Subcutaneous adipose tissue (tissue), 4 donors: ENCODE measurements around the gene POU6F2. TPM values are rescaled to one million over a fixed set of nuclear protein-coding genes. Genes with fewer than 3 reads are reported as not detected.

Experiments
- total RNA-seq, 4 donors: library from RNA; depleted of rRNA; stranded (reverse); fragments of >200 nt; gene quantifications; one replicate each; pipeline ENCODE4 v1.1.0, GENCODE V29; 2016
- TF ChIP-seq, protein P1 (sequence below): fragments of 450-650 bp; IDR thresholded peaks from one replicate; pipeline ENCODE4 v1.5.1; 2016; ENCODE audit warnings: low read depth, mild to moderate bottlenecking, control low read depth, antibody characterized with exemption, moderate library complexity

Gene POU6F2
- total RNA-seq, 4 donors from 2014 or later: not detected

DNA sequence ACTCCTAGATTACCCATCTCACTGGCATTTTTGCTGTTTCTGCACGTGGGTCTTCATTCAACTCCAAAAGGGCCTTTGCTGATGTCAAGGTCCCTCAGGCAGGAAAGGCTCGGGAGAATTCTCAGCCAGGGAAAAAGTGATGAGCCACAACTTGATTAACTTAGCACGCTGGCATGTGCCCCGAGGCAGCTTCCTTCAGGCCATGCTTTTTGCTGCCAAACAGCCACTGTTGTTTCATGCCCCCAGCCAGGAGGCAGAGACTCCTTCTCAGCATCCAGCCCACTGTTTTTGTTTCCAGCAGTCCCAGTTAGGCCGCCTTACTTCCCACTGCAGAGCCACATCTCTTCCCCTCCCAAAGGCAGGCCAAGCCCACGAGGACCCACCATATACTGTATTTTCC, 322.0 kb downstream of the POU6F2 start:
- TF ChIP-seq, protein P1, sequence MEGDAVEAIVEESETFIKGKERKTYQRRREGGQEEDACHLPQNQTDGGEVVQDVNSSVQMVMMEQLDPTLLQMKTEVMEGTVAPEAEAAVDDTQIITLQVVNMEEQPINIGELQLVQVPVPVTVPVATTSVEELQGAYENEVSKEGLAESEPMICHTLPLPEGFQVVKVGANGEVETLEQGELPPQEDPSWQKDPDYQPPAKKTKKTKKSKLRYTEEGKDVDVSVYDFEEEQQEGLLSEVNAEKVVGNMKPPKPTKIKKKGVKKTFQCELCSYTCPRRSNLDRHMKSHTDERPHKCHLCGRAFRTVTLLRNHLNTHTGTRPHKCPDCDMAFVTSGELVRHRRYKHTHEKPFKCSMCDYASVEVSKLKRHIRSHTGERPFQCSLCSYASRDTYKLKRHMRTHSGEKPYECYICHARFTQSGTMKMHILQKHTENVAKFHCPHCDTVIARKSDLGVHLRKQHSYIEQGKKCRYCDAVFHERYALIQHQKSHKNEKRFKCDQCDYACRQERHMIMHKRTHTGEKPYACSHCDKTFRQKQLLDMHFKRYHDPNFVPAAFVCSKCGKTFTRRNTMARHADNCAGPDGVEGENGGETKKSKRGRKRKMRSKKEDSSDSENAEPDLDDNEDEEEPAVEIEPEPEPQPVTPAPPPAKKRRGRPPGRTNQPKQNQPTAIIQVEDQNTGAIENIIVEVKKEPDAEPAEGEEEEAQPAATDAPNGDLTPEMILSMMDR: no peak

DNA sequence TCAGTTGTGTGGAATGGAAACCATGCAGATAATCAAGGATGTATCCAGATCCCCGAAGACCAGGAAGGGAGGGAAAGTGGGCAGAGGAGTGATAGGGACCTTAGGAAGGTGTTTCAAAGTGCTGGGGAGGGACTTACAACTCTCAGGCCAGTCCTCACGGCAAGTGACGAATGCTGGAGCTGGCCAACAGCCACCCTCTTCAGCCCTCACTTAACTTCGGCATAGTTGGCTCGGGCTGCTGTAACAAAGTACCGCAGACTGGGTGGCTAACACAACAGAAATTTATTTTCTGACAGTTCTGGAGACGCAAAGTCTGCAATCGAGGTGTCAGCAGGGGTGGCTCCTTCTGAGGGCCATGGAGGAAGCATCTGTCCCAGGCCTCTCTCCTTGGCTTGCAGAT, 322.6 kb downstream of the POU6F2 start:
- TF ChIP-seq, protein P1: no peak

DNA sequence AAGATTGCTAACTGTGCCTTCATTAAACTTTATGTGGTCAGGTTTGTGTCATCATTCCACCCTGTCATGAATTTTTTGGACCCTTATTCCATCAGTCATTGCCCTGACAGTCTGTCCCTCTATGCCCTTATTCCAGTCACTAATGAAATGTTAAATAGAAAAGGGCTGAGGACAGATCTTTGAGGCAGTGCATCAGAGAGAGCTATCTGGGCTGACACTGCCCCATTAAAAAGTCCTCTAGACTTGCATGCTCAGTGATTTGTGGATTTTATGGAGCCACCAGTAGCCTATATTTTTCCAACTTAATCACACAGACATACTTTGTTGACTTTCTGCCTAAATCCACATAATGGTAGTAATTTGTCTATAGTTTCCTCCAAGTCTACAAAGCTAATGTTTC, 323.8 kb downstream of the POU6F2 start:
- TF ChIP-seq, protein P1: no peak

DNA sequence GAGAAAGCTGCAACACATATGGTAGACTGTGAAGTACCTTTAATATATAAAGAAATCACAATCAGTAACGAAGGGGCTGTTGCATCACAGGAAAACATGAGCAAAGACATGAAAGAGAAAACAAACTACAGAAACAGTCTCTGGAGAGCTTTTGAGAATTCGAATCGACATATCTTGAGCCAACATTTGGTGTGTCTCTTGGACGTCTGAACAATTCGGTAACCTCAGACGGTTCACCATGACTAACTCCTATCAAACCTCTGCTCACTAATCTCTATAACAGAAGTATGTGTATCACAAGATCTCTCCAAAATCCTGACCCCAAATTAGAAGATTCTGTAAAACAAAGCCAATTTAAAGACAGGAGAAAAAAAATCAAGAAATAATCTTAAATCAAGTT, 326.5 kb downstream of the POU6F2 start:
- TF ChIP-seq, protein P1: no peak

DNA sequence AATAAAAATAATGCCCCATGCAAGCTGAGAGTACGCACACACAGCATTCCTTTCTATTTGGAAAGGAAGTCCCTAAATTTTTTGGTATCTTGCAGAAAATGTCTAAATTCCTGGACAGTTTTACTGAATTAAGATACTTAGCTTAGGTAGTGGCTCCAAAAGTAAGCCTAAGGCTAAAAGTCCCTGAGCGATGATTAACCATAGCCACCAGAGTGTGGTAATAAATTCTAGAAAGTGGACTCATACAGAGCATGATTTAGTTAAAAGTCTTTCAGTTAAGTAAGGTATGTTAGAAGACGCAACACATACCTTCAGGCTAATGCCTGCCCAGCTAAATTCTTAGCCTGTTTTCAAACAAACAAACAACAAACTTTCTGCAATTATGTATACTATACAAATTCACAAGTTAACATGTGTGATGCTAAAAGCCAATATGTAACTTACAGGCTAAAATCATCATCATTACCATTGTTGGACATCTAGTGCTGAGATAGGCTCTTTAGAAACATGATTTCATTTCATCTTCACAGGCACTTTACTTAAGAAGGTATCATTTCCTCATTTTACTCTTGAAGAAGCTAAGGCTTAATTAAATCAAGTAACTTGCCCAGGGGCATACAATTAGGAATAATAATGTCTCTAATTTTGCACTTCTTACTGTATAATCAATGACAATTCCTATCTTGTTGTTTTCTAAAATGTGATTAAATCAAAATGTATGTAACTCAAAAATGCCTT, 327.1 kb downstream of the POU6F2 start:
- TF ChIP-seq, protein P1: no peak

DNA sequence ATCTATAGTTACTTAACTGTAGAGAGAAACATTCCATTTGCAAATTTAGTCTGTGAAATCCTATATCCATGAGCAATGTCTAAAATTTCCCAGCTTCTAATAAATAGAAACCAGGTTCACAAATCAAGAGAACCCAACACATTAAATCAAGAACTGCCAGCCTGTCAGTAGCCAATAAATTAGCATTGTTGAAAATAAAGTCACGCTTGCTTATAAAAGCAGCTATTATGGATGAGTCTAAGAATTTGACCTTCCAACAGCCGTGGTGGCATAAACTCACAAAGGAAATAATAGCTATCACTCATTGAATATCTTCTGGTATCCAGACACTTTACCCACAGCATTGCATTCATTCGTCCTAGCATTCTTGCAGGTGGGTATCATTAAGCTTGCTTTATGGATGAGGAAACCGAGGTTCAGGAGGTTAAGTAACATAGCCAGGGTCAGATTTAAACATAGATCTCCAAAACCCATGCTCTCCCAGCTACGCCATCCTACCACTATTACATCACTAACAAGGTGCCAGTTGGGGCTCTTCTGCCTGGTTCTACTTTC, 328.4 kb downstream of the POU6F2 start:
- TF ChIP-seq, protein P1: no peak

DNA sequence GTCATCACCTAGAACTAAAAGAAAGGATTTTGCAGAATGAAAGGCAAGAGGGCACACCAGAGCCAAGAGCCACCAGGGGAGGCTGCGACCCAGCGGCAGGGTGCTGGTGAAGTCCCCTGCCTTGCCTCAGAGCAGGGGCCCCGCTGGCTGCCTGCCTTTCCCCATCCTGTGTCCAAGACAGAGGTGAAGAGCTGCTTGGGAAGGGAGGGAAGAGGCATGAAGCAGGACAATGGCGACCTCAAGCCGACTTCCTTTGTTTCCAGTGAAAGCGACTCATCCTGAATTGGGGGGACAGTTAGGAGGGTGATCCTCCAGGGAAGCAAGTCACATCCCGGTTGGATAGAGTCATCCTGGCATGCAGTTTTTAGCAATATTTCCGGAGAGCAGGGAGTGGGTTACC, 333.0 kb downstream of the POU6F2 start:
- TF ChIP-seq, protein P1: no peak
